Adipocyte (in vitro differentiated cells): Measurements from ENCODE around the gene GJB2.

ENCODE experiments used
- DNase-seq: peaks from one replicate; pipeline ENCODE4 v3.0.0-alpha.2; 2015; ENCODE audit warnings: low read depth
- H3K27me3 ChIP-seq: replicated peaks from 2 replicates; pipeline ENCODE4 v1.7.0; 2013; ENCODE audit warnings: mild to moderate bottlenecking, low read length, moderate library complexity; ENCODE audit not compliant: control insufficient read depth, insufficient read depth
- H3K36me3 ChIP-seq: 2 replicates; pipeline ENCODE4 v1.7.0; 2013; ENCODE audit warnings: low read length, mild to moderate bottlenecking, moderate library complexity; ENCODE audit not compliant: control insufficient read depth, insufficient read depth, severe bottlenecking
- H3K4me1 ChIP-seq: 2 replicates; pipeline ENCODE4 v1.7.0; 2013; ENCODE audit warnings: mild to moderate bottlenecking, low read length, moderate library complexity; ENCODE audit not compliant: control insufficient read depth, insufficient read depth
- H3K4me3 ChIP-seq: 2 replicates; pipeline ENCODE4 v1.7.0; 2013; ENCODE audit warnings: mild to moderate bottlenecking, low read length, moderate library complexity
- H3K9ac ChIP-seq: 2 replicates; pipeline ENCODE4 v1.7.0; 2013; ENCODE audit warnings: mild to moderate bottlenecking, low read length, moderate library complexity
- H3K9me3 ChIP-seq: 2 replicates; pipeline ENCODE4 v1.7.0; 2013; ENCODE audit warnings: mild to moderate bottlenecking, low read length, moderate library complexity; ENCODE audit not compliant: control insufficient read depth

The GJB2 gene

DNA sequence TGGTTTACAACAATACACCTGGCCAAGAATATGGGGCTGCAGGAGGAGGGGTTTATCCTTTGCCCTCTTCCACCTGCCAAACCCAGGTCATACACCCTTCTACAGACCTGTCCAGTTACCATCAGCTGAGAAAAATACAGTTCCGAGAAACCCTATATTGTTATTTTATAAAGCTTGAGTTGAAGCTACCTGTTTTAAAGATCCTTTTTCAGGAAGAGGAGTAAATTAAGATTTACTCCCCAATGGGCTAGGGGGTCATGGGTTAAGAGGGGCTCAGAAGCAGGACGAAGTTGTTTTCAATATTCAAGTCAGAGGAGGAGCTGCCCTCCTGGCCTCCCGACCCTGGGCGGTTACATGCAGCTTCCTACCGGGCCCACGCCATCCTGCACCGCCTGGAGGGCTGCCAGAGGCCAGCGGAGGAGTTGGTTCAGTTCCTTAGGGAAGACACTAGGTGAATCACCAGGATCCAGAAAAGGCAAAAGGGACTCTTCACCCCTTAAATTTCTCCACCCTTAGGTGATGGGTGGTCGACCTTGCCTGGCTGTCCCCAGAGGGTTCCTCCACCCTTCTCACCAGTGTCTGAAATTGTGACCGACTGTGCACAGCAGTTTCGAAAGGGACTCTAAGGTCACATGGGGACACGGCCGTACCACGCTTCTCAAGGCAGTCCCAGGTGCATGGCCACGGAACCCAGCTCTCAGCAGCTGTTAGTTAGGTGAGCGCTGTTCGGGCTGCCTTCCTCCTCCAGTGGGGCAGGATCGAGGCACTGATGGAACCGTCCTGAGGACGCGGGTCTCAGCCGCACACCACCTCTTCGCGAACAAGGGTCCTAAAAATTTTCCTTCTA, 1.2 kb downstream of the GJB2 start:
- Histone ChIP-seq H3K4me3 (peak overlapping the region; percentile 77), H3K9me3 (no peaks in the 10 kb centered on the region), H3K36me3 (no peaks in the 10 kb centered on the region), H3K4me1 (peaks cover 17% of the 10 kb centered on the region), H3K27me3 (peaks cover 26% of the 10 kb centered on the region), H3K9ac (peak overlapping the region; percentile 31)
- DNase-seq = no peak

- H3K27me3 ChIP-seq = peaks cover 26% of the 10 kb centered on the region
- no peak overlapping the region for H3K9ac ChIP-seq
- H3K36me3 ChIP-seq = no peaks in the 10 kb centered on the region
- peaks cover 17% of the 10 kb centered on the region for H3K4me1 ChIP-seq
- H3K9me3 ChIP-seq = no peaks in the 10 kb centered on the region
- DNase-seq = peak; percentile 16
- no peak overlapping the region for H3K4me3 ChIP-seq
These were observed 2.0 kb downstream of the GJB2 start for GRCh38 chr13:20190481-20191310.

DNA sequence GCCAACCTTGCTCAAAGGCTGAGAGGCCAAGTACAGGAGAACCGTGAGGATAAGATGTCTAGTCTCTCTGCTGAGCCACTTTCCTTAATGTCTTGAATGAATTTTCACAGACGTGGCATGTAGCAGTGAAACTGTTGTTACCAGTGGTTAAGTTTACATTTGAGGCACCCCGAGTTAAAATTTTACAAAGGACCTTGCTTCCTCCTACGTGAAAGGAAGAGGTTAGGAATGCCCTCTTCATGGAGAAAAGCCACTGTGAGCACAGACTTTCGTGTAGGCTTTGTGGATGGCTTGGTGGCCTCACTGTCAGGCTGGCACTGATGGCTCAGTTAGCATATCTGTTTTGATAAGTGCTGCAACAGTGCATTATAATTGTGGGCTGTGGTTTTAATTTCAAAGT, 2.7 kb downstream of the GJB2 start:
- Histone ChIP-seq H3K9ac (no peak overlapping the region), H3K27me3 (peaks cover 20% of the 10 kb centered on the region), H3K9me3 (no peaks in the 10 kb centered on the region), H3K4me1 (peaks cover 17% of the 10 kb centered on the region), H3K36me3 (no peaks in the 10 kb centered on the region), H3K4me3 (no peak overlapping the region)
- no peak for DNase-seq

GRCh38 chr13:20188667-20189553, 3.8 kb downstream of the GJB2 start:
- no peak for DNase-seq
- H3K27me3 ChIP-seq = peaks cover 8% of the 10 kb centered on the region

DNA sequence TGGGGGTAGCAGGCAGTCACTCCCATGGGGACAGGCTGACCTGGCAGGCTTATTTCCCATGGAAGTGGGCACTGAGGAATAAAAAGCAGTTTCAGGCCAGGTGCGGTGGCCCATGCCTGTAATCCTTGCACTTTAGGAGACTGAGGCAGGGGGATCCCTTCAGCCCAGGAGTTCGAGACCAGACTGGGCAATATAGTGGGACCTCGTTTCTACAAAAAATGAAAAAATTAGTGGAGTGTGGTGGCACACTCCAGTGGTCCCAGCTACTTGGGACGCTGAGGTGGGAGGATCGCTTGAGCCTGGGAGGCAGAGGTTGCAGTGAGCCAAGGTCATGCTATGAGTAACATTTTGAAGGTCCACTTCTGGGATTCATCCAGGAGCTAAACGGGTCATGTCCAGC, 6.0 kb downstream of the GJB2 start:
- no peaks in the 10 kb centered on the region for H3K36me3 ChIP-seq
- no peaks in the 10 kb centered on the region for H3K9me3 ChIP-seq
- peaks cover 3% of the 10 kb centered on the region for H3K4me1 ChIP-seq
- no peak overlapping the region for H3K4me3 ChIP-seq
- no peak overlapping the region for H3K9ac ChIP-seq
- no peak for DNase-seq
- H3K27me3 ChIP-seq = no peaks in the 10 kb centered on the region

More at GRCh38 chr13:20188667-20189553, 3.8 kb downstream of the GJB2 start:
- Histone ChIP-seq H3K9me3 (no peaks in the 10 kb centered on the region), H3K4me3 (no peak overlapping the region), H3K9ac (no peak overlapping the region), H3K4me1 (peaks cover 16% of the 10 kb centered on the region), H3K36me3 (no peaks in the 10 kb centered on the region)

DNA sequence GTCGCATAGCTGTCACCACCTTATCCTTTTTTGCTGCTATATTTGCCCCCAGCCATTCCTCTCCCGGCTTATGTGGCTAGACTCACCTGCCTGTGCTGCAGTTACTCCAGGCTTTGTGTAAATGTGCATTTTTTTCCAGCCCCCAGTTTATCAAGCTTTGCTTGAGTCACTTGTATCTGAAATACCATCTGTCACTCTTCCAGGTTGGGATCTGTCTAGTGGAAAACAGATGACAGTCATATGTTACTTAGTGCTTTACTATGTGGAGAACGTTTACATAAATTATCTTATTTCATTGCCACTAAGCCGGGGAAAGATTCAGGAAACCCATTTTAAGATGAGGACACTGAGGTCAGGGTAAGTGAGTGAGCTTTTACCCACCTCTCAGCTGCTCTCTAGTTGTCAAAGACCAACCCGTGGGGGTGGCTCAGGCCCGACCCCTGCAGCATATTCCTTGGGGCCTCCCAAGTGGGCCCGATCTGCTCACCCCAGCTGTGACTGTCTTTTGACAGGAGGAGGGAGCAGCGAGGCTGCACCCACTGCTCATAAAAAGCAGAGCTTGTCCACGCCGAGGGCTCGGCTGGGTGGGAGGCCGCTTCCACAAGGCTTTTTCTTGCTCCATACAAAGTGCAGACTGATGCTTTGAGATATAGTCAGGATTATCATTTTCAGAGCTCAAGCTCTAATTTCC, 7.2 kb downstream of the GJB2 start:
- no peak overlapping the region for H3K4me3 ChIP-seq
- H3K36me3 ChIP-seq = no peaks in the 10 kb centered on the region
- H3K27me3 ChIP-seq = no peaks in the 10 kb centered on the region
- no peaks in the 10 kb centered on the region for H3K9me3 ChIP-seq
- H3K9ac ChIP-seq = no peak overlapping the region
- no peaks in the 10 kb centered on the region for H3K4me1 ChIP-seq
- no peak for DNase-seq

- peaks cover 3% of the 10 kb centered on the region for H3K4me1 ChIP-seq
- H3K27me3 ChIP-seq = peaks cover 21% of the 10 kb centered on the region
- no peak overlapping the region for H3K9ac ChIP-seq
- H3K9me3 ChIP-seq = no peaks in the 10 kb centered on the region
- no peaks in the 10 kb centered on the region for H3K36me3 ChIP-seq
- DNase-seq = peak; percentile 89
- no peak overlapping the region for H3K4me3 ChIP-seq
These were observed 10.4 kb downstream of the GJB2 start for GRCh38 chr13:20182231-20182846.

- no peak overlapping the region for H3K9ac ChIP-seq
- H3K4me3 ChIP-seq = no peak overlapping the region
- no peaks in the 10 kb centered on the region for H3K36me3 ChIP-seq
- peaks cover 5% of the 10 kb centered on the region for H3K4me1 ChIP-seq
- no peak for DNase-seq
- H3K9me3 ChIP-seq = no peaks in the 10 kb centered on the region
- H3K27me3 ChIP-seq = peaks cover 22% of the 10 kb centered on the region
These were observed 11.6 kb downstream of the GJB2 start for GRCh38 chr13:20181188-20181587.

DNA sequence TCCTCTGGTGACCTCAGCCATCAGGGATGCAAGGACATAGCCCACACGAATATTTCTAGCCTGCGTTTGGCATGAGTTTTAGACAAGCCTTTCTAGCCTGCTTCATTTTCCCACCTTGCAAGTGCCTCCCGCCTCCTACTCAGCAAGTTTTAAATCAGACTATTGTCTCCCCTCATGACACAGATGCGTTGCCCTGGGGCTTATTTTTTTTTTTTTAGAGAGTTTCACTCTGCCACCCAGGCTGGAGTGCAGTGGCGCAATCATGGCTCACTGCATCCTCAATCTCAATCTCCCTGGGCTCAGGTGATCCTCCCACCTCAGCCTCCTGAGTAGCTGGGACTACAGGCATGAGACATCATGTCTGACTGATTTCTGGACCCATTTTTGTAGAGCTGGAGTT, 14.6 kb downstream of the GJB2 start:
- H3K9me3 ChIP-seq = no peaks in the 10 kb centered on the region
- DNase-seq = no peak
- no peak overlapping the region for H3K4me3 ChIP-seq
- H3K4me1 ChIP-seq = peaks cover 29% of the 10 kb centered on the region
- peaks cover 22% of the 10 kb centered on the region for H3K27me3 ChIP-seq
- H3K9ac ChIP-seq = no peak overlapping the region
- no peaks in the 10 kb centered on the region for H3K36me3 ChIP-seq

- no peaks in the 10 kb centered on the region for H3K36me3 ChIP-seq
- H3K9me3 ChIP-seq = no peaks in the 10 kb centered on the region
- no peak for DNase-seq
- peak overlapping the region; percentile 55 for H3K4me3 ChIP-seq
- H3K9ac ChIP-seq = no peak overlapping the region
- peaks cover 36% of the 10 kb centered on the region for H3K4me1 ChIP-seq
- H3K27me3 ChIP-seq = peaks cover 22% of the 10 kb centered on the region
These were observed 15.5 kb downstream of the GJB2 start for GRCh38 chr13:20177049-20177831.
